Naive B cell (primary cell): ENCODE data around the gene SCNN1G. TPM values are rescaled to one million over a fixed set of nuclear protein-coding genes. Genes with fewer than 3 reads are reported as not detected.

Experiments used
- ATAC-seq, 2 donors: fragments of 150-1000 bp; cut with Tn5 transposase; 2 replicates each; pipeline ENCODE4 v1.10.0; 2021; ENCODE audit warnings: low read depth in 2 of 2, mild to moderate bottlenecking in 2 of 2, moderate library complexity in 2 of 2
- DNase-seq: peaks from one replicate; pipeline ENCODE4 v3.0.0; 2022
- H3K27ac Mint-ChIP-seq, 6 donors: one replicate each; pipeline ENCODE4 v1.8.0; 2020 to 2022; ENCODE audit warnings: mild to moderate bottlenecking in 6 of 6, mixed read lengths in 6 of 6, moderate library complexity in 5 of 6, inconsistent platforms in 2 of 6
- H3K27me3 Mint-ChIP-seq, 3 donors: one replicate each; pipeline ENCODE4 v1.8.0; 2021 to 2022; ENCODE audit warnings: mixed read lengths in 3 of 3, mild to moderate bottlenecking in 1 of 3
- H3K36me3 Mint-ChIP-seq, 2 donors: one replicate each; pipeline ENCODE4 v1.8.0; 2020 to 2022; ENCODE audit warnings: mixed read lengths in 2 of 2, inconsistent platforms in 1 of 2, mild to moderate bottlenecking in 1 of 2
- H3K4me1 Mint-ChIP-seq, 3 donors: one replicate each; pipeline ENCODE4 v1.8.0; 2020 to 2022; ENCODE audit warnings: mixed read lengths in 3 of 3, inconsistent platforms in 1 of 3, mild to moderate bottlenecking in 1 of 3, moderate library complexity in 1 of 3
- H3K4me3 Mint-ChIP-seq, 8 donors: one replicate each; pipeline ENCODE4 v1.8.0; 2020 to 2022; ENCODE audit warnings: mild to moderate bottlenecking in 8 of 8, mixed read lengths in 8 of 8, moderate library complexity in 8 of 8, inconsistent platforms in 2 of 8
- H3K9me3 Mint-ChIP-seq, 7 donors: one replicate each; pipeline ENCODE4 v1.8.0; 2020 to 2022; ENCODE audit warnings: mixed read lengths in 7 of 7, mild to moderate bottlenecking in 5 of 7, inconsistent platforms in 2 of 7, moderate library complexity in 1 of 7
- polyA plus RNA-seq, 6 donors: library from polyadenylated mRNA; unstranded; fragments of 300-500 nt; fragmentation: Illumina TruSeq; gene quantifications; one replicate each; pipeline ENCODE4 v1.2.3, GENCODE V29; 2021; ENCODE audit warnings: low read depth in 6 of 6

SCNN1G gene
- polyA plus RNA-seq, 6 donors from 2014 or later = not detected

DNA sequence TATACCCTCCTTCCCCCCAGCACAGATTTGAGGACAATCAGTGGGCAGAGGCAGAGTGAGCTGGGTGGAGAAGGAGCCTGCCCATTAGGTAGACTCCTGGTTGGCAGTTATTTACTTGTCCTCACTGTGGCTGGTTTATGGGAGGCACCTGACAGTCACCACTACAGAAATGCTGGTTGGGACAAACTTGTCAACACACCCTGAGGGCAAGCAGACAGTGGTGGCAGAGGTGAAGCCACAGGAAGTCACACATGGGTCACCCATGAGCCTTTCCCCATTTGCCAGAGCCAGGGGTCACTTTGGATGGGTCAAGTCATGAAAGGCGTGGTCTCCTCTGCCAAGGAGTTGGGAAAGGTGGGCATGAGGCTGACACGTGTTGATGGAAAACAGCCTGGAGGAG lies 6.4 kb downstream of the SCNN1G start:
- H3K36me3 Mint-ChIP-seq = no peaks in the 10 kb centered on the region
- H3K4me1 Mint-ChIP-seq = peaks cover 0 to 5% (median 4%) of the 10 kb centered on the region in 3 donors
- no peak overlapping the region for H3K4me3 Mint-ChIP-seq
- ATAC-seq = no peak
- no peak overlapping the region for H3K27ac Mint-ChIP-seq
- H3K27me3 Mint-ChIP-seq = peaks cover 43 to 63% (median 55%) of the 10 kb centered on the region in 3 donors
- peaks cover 0 to 3% (median 0%) of the 10 kb centered on the region in 7 donors for H3K9me3 Mint-ChIP-seq
- no peak for DNase-seq

DNA sequence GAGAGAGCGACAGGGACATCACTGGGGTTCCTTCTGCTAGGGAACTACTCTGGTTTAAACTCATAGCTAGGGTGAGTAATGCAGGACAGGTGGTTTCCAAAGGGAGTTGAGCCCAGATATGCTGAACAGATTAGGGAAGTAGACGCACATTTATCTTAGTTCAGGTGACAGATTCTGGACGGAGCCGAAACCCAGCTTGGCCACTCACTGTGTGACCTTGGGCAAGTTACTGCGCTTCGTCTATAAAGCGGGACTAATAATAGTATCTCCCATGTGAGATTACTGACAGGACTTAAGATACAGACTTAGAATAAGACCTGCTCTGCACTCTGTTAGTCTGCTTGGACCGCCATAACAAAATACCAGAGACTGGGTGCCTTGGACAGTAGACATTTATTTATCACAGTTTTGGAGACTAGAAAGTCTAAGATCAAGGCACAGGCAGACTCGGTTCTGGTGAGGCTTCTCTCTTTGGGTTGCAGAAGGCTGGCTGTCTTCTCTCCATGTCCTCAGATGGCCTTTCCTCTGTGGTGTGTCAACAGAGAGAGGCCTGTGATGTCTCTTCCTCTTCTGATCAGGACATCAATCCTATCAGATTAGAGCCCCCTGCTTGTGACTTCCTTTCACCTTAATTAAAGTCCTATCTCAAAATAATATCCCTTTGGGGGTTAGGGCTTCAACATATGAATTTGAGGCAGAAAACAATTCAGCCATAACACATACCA lies 12.1 kb downstream of the SCNN1G start:
- Mint-ChIP-seq H3K27me3 (peaks cover 33 to 35% (median 33%) of the 10 kb centered on the region in 3 donors), H3K4me3 (no peak overlapping the region), H3K4me1 (no peaks in the 10 kb centered on the region), H3K27ac (no peak overlapping the region), H3K36me3 (no peaks in the 10 kb centered on the region), H3K9me3 (peaks cover 0 to 3% (median 0%) of the 10 kb centered on the region in 7 donors)
- ATAC-seq (no peak), DNase-seq (no peak)

DNA sequence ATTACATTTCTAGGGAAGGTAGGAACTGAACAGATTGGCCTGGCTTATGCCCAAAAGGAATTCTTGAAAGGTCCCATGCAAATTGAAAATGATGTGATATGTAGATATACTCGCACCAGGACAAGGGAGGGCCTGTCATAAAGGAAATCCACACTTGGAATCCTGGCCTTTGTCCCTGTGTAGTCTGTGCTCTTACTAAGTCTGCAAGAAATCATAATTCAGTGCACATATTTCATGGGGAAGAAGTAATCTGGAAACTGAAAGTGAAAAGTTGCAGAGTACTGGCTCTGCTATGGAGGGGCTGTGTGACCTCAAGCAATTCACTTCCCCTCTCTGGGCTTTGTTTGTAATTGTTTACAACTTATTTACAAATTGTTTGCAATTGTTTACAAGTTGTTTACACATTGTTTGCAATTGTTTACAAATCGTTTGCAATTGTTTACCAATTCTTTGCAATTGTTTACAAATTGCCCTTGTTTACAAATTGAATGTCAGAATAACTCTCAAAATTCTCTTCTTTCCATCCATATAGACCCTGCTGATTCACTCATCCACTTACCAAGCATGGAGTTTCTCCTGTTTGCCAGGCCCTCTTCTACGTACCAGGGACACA lies 12.9 kb downstream of the SCNN1G start:
- no peaks in the 10 kb centered on the region for H3K36me3 Mint-ChIP-seq
- no peak overlapping the region for H3K4me3 Mint-ChIP-seq
- H3K27ac Mint-ChIP-seq = no peak overlapping the region
- no peak for ATAC-seq
- H3K9me3 Mint-ChIP-seq = peaks cover 0 to 2% (median 0%) of the 10 kb centered on the region in 7 donors
- DNase-seq = no peak
- H3K4me1 Mint-ChIP-seq = no peaks in the 10 kb centered on the region
- H3K27me3 Mint-ChIP-seq = peaks cover 36 to 39% (median 37%) of the 10 kb centered on the region in 3 donors

DNA sequence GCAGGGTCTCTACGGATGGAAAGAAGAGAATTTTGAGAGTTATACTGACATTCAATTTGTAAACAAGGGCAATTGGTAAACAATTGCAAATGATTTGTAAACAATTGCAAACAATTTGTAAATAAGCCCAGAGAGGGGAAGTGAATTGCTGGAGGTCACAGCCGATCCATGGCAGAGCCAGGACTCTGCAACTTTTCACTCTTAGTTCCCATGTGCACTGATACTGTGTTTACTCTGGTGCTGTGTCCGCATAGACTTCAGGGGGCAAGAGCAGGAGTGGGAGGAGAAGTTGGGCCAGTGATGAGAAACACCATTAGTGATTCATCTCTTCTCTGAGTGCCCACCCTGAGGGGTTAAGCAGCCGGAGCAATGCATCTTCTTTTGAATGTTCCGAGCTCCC lies 14.0 kb downstream of the SCNN1G start:
- no peaks in the 10 kb centered on the region for H3K9me3 Mint-ChIP-seq
- DNase-seq (no peak), ATAC-seq (no peak)
- H3K36me3 Mint-ChIP-seq = no peaks in the 10 kb centered on the region
- H3K27ac Mint-ChIP-seq = no peak overlapping the region
- no peak overlapping the region for H3K4me3 Mint-ChIP-seq
- H3K27me3 Mint-ChIP-seq = peaks cover 38 to 43% (median 42%) of the 10 kb centered on the region in 3 donors
- H3K4me1 Mint-ChIP-seq = no peaks in the 10 kb centered on the region

DNA sequence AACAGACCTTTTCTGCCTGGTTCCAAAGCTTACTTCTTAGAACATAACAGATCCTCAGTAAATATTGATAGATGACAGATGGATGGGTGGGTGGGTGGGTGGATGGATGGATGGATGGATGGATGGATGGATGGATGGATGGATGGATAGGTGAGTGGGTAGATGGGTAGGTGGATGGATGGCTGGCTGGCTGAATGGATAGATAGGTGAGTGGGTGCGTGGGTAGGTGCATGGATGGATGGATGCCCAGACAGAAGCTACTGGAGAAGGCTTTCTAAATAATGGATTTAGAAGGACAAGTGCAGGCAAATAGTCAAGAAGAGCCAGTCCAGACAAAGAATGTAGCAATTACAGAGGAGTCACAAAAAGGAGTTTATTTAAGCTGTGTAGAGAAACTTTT lies 19.6 kb downstream of the SCNN1G start:
- DNase-seq = no peak
- peaks cover 0 to 4% (median 0%) of the 10 kb centered on the region in 7 donors for H3K9me3 Mint-ChIP-seq
- H3K27ac Mint-ChIP-seq = no peak overlapping the region
- peaks cover 26 to 38% (median 31%) of the 10 kb centered on the region in 3 donors for H3K27me3 Mint-ChIP-seq
- no peak for ATAC-seq
- H3K4me3 Mint-ChIP-seq = no peak overlapping the region
- H3K4me1 Mint-ChIP-seq = no peaks in the 10 kb centered on the region
- no peaks in the 10 kb centered on the region for H3K36me3 Mint-ChIP-seq

DNA sequence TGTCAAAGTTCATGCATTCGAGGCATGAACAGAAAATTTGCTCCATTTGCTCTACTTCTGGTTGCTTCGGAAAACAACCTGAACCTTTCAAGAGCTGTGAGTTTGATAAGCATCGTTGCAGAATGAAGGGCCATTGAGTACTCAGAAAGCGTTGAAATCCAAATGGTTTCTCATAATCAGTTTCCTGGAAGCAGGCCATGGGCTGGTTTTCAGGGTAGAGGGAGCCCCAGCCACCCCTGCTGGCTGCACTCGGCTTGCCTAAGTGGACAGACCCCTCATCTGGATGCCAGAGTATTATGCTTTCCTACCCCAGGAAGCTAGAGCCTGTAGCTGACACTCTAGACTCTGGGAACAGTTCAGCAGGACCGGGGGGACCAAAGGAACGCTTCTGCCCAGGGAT lies 24.4 kb downstream of the SCNN1G start:
- H3K27me3 Mint-ChIP-seq = peaks cover 16 to 28% (median 24%) of the 10 kb centered on the region in 3 donors
- DNase-seq (no peak), ATAC-seq (no peak)
- H3K4me1 Mint-ChIP-seq = no peaks in the 10 kb centered on the region
- no peaks in the 10 kb centered on the region for H3K36me3 Mint-ChIP-seq
- H3K27ac Mint-ChIP-seq = no peak overlapping the region
- no peak overlapping the region for H3K4me3 Mint-ChIP-seq
- peaks cover 0 to 4% (median 0%) of the 10 kb centered on the region in 7 donors for H3K9me3 Mint-ChIP-seq

DNA sequence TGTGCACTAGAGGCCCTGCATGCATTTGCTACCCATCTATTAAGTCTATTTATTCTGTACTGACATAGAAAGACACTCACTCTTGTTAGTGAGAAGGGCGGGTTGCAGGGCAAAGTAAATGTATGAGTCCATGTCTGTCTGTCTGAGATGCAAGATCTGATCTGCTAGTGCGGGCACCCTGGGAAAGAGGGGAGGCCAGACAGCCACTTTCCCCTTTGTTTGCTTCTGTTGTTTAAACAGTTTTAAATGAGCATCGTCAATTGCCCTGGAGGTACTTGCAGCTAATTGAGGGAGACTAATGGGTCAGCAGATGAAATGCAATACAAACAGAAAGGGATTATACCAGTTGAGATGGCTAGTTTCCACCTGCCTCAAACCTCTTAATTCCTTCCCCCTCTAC lies 24.9 kb downstream of the SCNN1G start:
- H3K4me1 Mint-ChIP-seq = no peaks in the 10 kb centered on the region
- peaks cover 0 to 4% (median 0%) of the 10 kb centered on the region in 7 donors for H3K9me3 Mint-ChIP-seq
- ATAC-seq = no peak
- no peak overlapping the region for H3K27ac Mint-ChIP-seq
- no peak overlapping the region for H3K4me3 Mint-ChIP-seq
- no peaks in the 10 kb centered on the region for H3K36me3 Mint-ChIP-seq
- no peak for DNase-seq
- H3K27me3 Mint-ChIP-seq = peaks cover 16 to 23% (median 19%) of the 10 kb centered on the region in 3 donors

DNA sequence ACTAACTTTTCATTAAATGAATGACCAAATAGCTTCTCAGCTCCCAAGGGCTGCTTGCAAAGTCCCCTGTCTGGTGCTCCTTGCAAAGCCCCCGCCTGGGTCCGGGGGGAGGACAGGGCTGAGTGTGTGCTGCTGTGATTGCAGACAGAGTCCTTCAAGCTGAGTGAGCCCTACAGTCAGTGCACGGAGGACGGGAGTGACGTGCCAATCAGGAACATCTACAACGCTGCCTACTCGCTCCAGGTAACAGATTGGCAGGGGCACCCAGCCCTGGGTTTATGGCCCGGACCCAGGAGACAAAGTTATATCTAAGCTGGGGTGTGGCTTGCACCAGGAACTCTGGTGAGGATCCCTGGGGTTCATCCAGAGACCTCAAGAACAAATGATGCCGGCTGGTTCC lies 27.1 kb downstream of the SCNN1G start:
- no peak overlapping the region for H3K27ac Mint-ChIP-seq
- peaks cover 0 to under 1% (median 0%) of the 10 kb centered on the region in 7 donors for H3K9me3 Mint-ChIP-seq
- ATAC-seq (no peak), DNase-seq (no peak)
- H3K36me3 Mint-ChIP-seq = no peaks in the 10 kb centered on the region
- peaks cover 16 to 28% (median 22%) of the 10 kb centered on the region in 3 donors for H3K27me3 Mint-ChIP-seq
- H3K4me3 Mint-ChIP-seq = no peak overlapping the region
- peaks cover 4 to 5% (median 5%) of the 10 kb centered on the region in 3 donors for H3K4me1 Mint-ChIP-seq

DNA sequence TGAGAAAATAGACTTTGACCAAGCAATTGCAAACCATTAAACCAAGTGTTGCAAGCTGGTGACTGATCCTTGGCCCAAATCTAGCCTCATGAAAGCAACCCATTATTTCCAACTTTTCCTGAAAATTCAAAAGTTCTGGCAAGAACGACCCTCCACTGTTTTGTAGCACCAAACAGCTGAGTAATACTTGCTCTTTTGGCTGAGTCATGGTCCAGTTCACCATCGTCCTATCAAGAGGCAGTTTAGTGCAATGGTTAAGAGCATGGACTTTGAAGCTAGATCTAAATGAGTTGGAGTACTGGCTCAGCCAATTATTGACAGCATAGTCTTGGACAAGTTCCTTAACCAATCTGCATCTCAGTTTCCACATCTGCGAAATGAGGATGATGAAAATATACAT lies 31.3 kb downstream of the SCNN1G start:
- DNase-seq = no peak
- H3K9me3 Mint-ChIP-seq = peaks cover 0 to 3% (median 0%) of the 10 kb centered on the region in 7 donors
- ATAC-seq = no peak
- peaks cover 14 to 33% (median 26%) of the 10 kb centered on the region in 3 donors for H3K27me3 Mint-ChIP-seq
- no peak overlapping the region for H3K4me3 Mint-ChIP-seq
- H3K4me1 Mint-ChIP-seq = peaks cover 7 to 8% (median 7%) of the 10 kb centered on the region in 3 donors
- no peaks in the 10 kb centered on the region for H3K36me3 Mint-ChIP-seq
- H3K27ac Mint-ChIP-seq = no peak overlapping the region

DNA sequence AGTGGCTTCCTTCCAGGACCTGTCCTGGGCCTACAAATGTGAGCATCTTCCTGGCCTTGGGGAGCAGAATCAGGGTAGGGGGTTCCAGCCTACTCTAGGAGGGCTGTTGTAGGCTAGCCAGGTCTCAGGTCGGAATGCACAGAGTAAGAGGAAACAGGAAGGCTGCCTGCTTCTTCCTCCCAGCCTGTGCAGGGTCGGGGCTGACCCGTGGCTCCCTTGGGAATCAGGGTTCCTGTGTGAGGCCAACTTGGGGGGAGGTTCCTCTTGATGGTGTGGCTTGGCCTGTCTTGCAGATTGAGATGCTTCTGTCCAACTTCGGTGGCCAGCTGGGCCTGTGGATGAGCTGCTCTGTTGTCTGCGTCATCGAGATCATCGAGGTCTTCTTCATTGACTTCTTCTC lies 32.3 kb downstream of the SCNN1G start:
- Mint-ChIP-seq H3K4me3 (no peak overlapping the region), H3K27me3 (peaks cover 14 to 30% (median 24%) of the 10 kb centered on the region in 3 donors), H3K4me1 (peaks cover 7 to 8% (median 7%) of the 10 kb centered on the region in 3 donors), H3K36me3 (no peaks in the 10 kb centered on the region), H3K9me3 (peaks cover 0 to 3% (median 0%) of the 10 kb centered on the region in 7 donors), H3K27ac (no peak overlapping the region)
- ATAC-seq = no peak
- no peak for DNase-seq

DNA sequence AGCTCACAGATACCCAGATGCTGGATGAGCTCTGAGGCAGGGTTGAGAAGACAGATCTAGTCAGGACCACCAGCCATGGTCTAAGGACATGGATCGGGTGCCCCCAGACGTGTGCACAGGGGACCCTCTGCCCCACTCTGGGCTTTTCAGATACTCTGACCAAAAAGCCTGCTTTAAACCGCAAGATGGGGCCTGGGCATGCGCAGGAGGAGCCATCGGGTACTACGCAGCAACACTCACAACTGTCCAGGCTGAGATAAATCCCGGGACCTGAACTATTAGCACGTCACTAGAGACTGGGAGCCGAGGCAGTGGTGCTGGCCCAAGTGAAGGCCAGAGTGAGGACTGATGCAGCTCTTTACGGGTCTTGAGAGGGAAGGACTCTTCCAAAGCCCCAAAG lies 32.9 kb downstream of the SCNN1G start:
- no peak for DNase-seq
- no peak for ATAC-seq
- H3K36me3 Mint-ChIP-seq = no peaks in the 10 kb centered on the region
- no peak overlapping the region for H3K27ac Mint-ChIP-seq
- peaks cover 7 to 8% (median 7%) of the 10 kb centered on the region in 3 donors for H3K4me1 Mint-ChIP-seq
- H3K27me3 Mint-ChIP-seq = peaks cover 17 to 37% (median 25%) of the 10 kb centered on the region in 3 donors
- no peak overlapping the region for H3K4me3 Mint-ChIP-seq
- H3K9me3 Mint-ChIP-seq = peaks cover 0 to 3% (median 0%) of the 10 kb centered on the region in 7 donors

DNA sequence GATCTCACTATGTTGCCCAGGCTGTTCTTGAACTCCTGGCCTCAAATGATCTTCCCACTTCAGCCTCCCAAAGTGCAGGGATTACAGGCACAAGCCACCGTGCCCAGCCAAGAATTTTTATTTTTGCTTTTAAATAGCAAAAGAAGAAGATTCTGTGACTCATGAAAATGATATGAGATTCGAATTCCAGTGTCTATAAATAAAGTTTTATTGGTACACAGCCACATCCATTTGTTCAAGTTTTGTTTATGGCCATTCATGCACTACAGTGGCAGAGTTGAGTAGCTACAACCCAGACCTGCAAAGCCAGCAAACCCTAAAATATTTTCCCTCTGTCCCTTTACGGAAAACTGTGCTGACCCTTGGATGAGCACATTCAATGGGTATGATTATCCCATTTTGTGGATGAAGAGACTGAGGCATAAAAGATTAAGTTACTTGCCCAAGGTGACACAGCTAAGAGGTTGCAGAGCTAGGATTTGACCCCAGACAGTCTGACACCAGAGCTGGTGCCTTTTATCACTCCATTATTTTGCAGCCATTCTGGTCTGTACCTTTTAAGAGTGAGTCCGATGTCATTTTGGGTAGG lies 34.2 kb downstream of the SCNN1G start:
- Mint-ChIP-seq H3K9me3 (peaks cover 0 to 7% (median 2%) of the 10 kb centered on the region in 7 donors), H3K4me3 (no peak overlapping the region), H3K27me3 (peaks cover 13 to 44% (median 25%) of the 10 kb centered on the region in 3 donors), H3K27ac (no peak overlapping the region), H3K4me1 (peaks cover 7 to 8% (median 7%) of the 10 kb centered on the region in 3 donors), H3K36me3 (no peaks in the 10 kb centered on the region)
- DNase-seq (no peak), ATAC-seq (no peak)

DNA sequence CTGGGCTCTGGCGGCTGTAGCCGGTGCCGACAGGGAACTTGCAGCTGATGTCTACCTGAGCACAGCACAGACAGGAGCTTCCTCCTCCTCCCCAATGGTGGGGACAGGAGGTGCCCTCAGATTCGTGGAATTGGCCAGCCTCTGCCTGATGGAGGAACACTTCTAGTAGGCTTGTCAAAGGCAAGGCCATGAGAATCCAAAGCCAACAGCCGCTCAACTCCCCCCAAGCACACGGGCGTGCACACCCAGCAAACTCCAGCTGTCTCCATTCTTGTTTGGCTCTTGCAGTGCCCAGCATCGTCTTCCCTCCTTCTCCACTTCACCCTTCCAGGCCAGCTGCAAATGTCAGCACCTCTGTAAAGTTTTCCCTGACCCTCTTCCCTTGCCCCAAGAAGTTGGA lies 35.1 kb downstream of the SCNN1G start:
- no peak for DNase-seq
- Mint-ChIP-seq H3K4me3 (peak overlapping the region in 1 of 8 donors; percentile 28), H3K27me3 (peaks cover 13 to 44% (median 25%) of the 10 kb centered on the region in 3 donors), H3K27ac (no peak overlapping the region), H3K4me1 (peaks cover 7 to 8% (median 7%) of the 10 kb centered on the region in 3 donors), H3K36me3 (no peaks in the 10 kb centered on the region), H3K9me3 (peaks cover 0 to 7% (median 2%) of the 10 kb centered on the region in 7 donors)
- no peak for ATAC-seq
